ENCODE data around the gene AKAP9.
A peak's percentile ranks its signal among the peaks of the same experiment; 100 is the strongest.
"Not testable (repeated sequence)": the region's sequence is repeated elsewhere in the genome, so short reads cannot be mapped to it uniquely, and the experiment has no call there.

Gene AKAP9

GRCh38 chr7:92072708-92073107 is 132.0 kb downstream of the AKAP9 start:
- TF ChIP-seq CTCF (IDR thresholded peaks at IDR 0.05; ENCODE audit: control extremely low read depth, extremely low read depth, low read depth, missing control alignments): no peak
- ChIA-PET POLR2A (interaction anchor here (0.6 kb wide), 1 partner anchor 382 kb away, joined by 3 read pairs; no protein-coding TSS in a partner anchor), CTCF (interaction anchor here (1.3 to 2.3 kb wide), 3 partner anchors 10 to 24 kb away, joined by 4 to 9 read pairs (median 4); no protein-coding TSS in a partner anchor)
- no peak for DNase-seq (ENCODE audit: extremely low spot score)

GRCh38 chr7:92075455-92076158 is 134.9 kb downstream of the AKAP9 start:
- TF ChIP-seq CTCF (IDR thresholded peaks at IDR 0.05; ENCODE audit: control extremely low read depth, extremely low read depth, low read depth, missing control alignments): no peak
- CTCF ChIA-PET: interaction anchor here (0.6 to 1.2 kb wide), 4 partner anchors 11 to 371 kb away, joined by 3 to 5 read pairs (median 3); partner anchors contain the start of gene GATAD1
- DNase-seq (ENCODE audit: extremely low spot score): peak; percentile 42
- POLR2A ChIA-PET: interaction anchor here (0.6 kb wide), 1 partner anchor 171 kb away, joined by 3 read pairs; no protein-coding TSS in a partner anchor

- TF ChIP-seq CTCF (IDR thresholded peaks at IDR 0.05; ENCODE audit: control extremely low read depth, extremely low read depth, low read depth, missing control alignments): no peak
- ChIA-PET CTCF (no interaction called here), POLR2A (interaction anchor here (0.6 kb wide), 1 partner anchor 171 kb away, joined by 3 read pairs; no protein-coding TSS in a partner anchor)
- DNase-seq (ENCODE audit: extremely low spot score): no peak
These were observed 135.8 kb downstream of the AKAP9 start for GRCh38 chr7:92076509-92076908.

- CTCF ChIA-PET; POLR2A ChIA-PET; DNase-seq (ENCODE audit: extremely low spot score): not testable (repeated sequence)
These were observed 143.3 kb downstream of the AKAP9 start for GRCh38 chr7:92083922-92084321.

- POLR2A ChIA-PET: no interaction called here
- DNase-seq (ENCODE audit: extremely low spot score): no peak
- no peak for TF ChIP-seq CTCF (IDR thresholded peaks at IDR 0.05; ENCODE audit: control extremely low read depth, extremely low read depth, low read depth, missing control alignments)
- CTCF ChIA-PET: interaction anchor here (1.8 kb wide), 1 partner anchor 17 kb away, joined by 3 read pairs; no protein-coding TSS in a partner anchor
These were observed 147.6 kb downstream of the AKAP9 start for GRCh38 chr7:92088266-92088665.

GRCh38 chr7:92092210-92092609 is 151.5 kb downstream of the AKAP9 start:
- POLR2A ChIA-PET: no interaction called here
- no peak for TF ChIP-seq CTCF (IDR thresholded peaks at IDR 0.05; ENCODE audit: control extremely low read depth, extremely low read depth, low read depth, missing control alignments)
- DNase-seq (ENCODE audit: extremely low spot score): no peak
- CTCF ChIA-PET: interaction anchor here (1.0 to 1.6 kb wide), 3 partner anchors 12 to 356 kb away, joined by 4 to 5 read pairs (median 5); partner anchors contain the start of gene GATAD1

- TF ChIP-seq CTCF (IDR thresholded peaks at IDR 0.05; ENCODE audit: control extremely low read depth, extremely low read depth, low read depth, missing control alignments): no peak
- DNase-seq (ENCODE audit: extremely low spot score): no peak
- POLR2A ChIA-PET: no interaction called here
- CTCF ChIA-PET: interaction anchor here (1.3 kb wide), 1 partner anchor 11 kb away, joined by 4 read pairs; no protein-coding TSS in a partner anchor
These were observed 154.7 kb downstream of the AKAP9 start for GRCh38 chr7:92095380-92095779.

Measured in GM10248 (cell line).